ENCODE results near the gene CSMD2. TPM values are rescaled to one million over a fixed set of nuclear protein-coding genes. Genes with fewer than 3 reads are reported as not detected.

CSMD2 gene
- total and polyA plus RNA-seq, 2 of the 4 experiments (the other 2 are of a cell fraction), result under 0.01 to 0.36 TPM

- no peak for TF ChIP-seq CHD1 (IDR thresholded peaks at IDR 0.05; ENCODE audit: low read depth, low read length)
- TF ChIP-seq RAD21 (IDR thresholded peaks at IDR 0.05; ENCODE audit: low read length), result no peak
- no peak for TF ChIP-seq BHLHE40 (IDR thresholded peaks at IDR 0.05; ENCODE audit: low read depth, low read length)
- no peak for TF ChIP-seq MAZ (IDR thresholded peaks at IDR 0.05; ENCODE audit: borderline replicate concordance, low read depth, low read length)
- TF ChIP-seq ELK1 (IDR thresholded peaks at IDR 0.05; ENCODE audit: borderline replicate concordance, low read depth, low read length), result no peak
- TF ChIP-seq MAFK (IDR thresholded peaks at IDR 0.05; ENCODE audit: low read depth, low read length), result no peak
- TF ChIP-seq USF2 (IDR thresholded peaks at IDR 0.05; ENCODE audit: low read depth, low read length), result no peak
- no peak for TF ChIP-seq RCOR1 (IDR thresholded peaks at IDR 0.05; ENCODE audit: insufficient replicate concordance, low read length)
- no peak for TF ChIP-seq RFX5 (IDR thresholded peaks at IDR 0.05; ENCODE audit: low read depth, low read length)
- no peak for TF ChIP-seq MXI1 (IDR thresholded peaks at IDR 0.05; ENCODE audit: borderline replicate concordance, low read depth, low read length)
- no peak for TF ChIP-seq FOS (IDR thresholded peaks at IDR 0.05; ENCODE audit: low read depth, low read length)
- TF ChIP-seq CEBPB (IDR thresholded peaks at IDR 0.05; ENCODE audit: low read depth, low read length), result no peak
- no peak for TF ChIP-seq POLR2A (IDR thresholded peaks at IDR 0.05; ENCODE audit: low read depth, low read length)
- H3K4me2 ChIP-seq (ENCODE audit: low read depth, low read length), result no peak overlapping the region
- no peak overlapping the region for H2BK5ac ChIP-seq (ENCODE audit: low read depth, low read length, poor library complexity, severe bottlenecking)
- no peak overlapping the region for H4K5ac ChIP-seq (ENCODE audit: low read depth, low read length)
- H3K79me1 ChIP-seq (ENCODE audit: low read depth in 1 of 2, low read length in 2 of 2), result no peaks in the 10 kb centered on the region
- H3K36me3 ChIP-seq (ENCODE audit: control insufficient read depth, insufficient read depth, low read length), result no peaks in the 10 kb centered on the region
- H3K27me3 ChIP-seq (ENCODE audit: control insufficient read depth, insufficient read depth, low read length), result no peaks in the 10 kb centered on the region
- H3K9me1 ChIP-seq (ENCODE audit: insufficient read depth, low read length), result no peaks in the 10 kb centered on the region
- H3K23ac ChIP-seq (ENCODE audit: low read depth, low read length), result no peak overlapping the region
- no CpG with 5 or more reads among the region's 2 CpGs for WGBS, 2 experiments (ENCODE audit: extremely low coverage in 2 of 2, insufficient read length in 1 of 2)
- H4K8ac ChIP-seq (ENCODE audit: low read depth in 2 of 2, low read length in 2 of 2), result no peak overlapping the region
- no peak for ATAC-seq (ENCODE audit: low read depth)
- ChIA-PET CTCF (no interaction called here), POLR2A (ENCODE audit: unreplicated experiment) (no interaction called here)
- no peak overlapping the region for H3K18ac ChIP-seq (ENCODE audit: low read depth, low read length)
- H3K14ac ChIP-seq (replicated peaks; ENCODE audit: low read depth, low read length), result no peak overlapping the region
- H2AK9ac ChIP-seq (replicated peaks; ENCODE audit: low read depth, low read length, poor library complexity), result no peak overlapping the region
- H3K9me3 ChIP-seq (ENCODE audit: control insufficient read depth, insufficient read depth, low read length), result peaks cover 39% of the 10 kb centered on the region
- in situ Hi-C loops (cut with MboI; ENCODE audit: low sequenced_read_pairs), result no loop called here
- no peak overlapping the region for H3K4ac ChIP-seq (ENCODE audit: low read depth, low read length)
- H3K9ac ChIP-seq (ENCODE audit: low read depth, low read length), result no peak overlapping the region
- no peak for DNase-seq
- no peaks in the 10 kb centered on the region for H4K20me1 ChIP-seq (ENCODE audit: insufficient read depth, low read length)
- no peak overlapping the region for H2BK120ac ChIP-seq (ENCODE audit: low read depth, low read length)
- no peak overlapping the region for H3K4me3 ChIP-seq (ENCODE audit: insufficient read depth, low read depth, low read length)
- no peak overlapping the region for H3K56ac ChIP-seq (ENCODE audit: extremely low read depth, insufficient read depth, low read length)
- intact Hi-C loops (cut with micrococcal nuclease), result loop anchor here (5.0 kb wide), 1 partner anchor 778 kb away; no protein-coding TSS in a partner anchor
- no peak overlapping the region for H2AK5ac ChIP-seq (ENCODE audit: low read depth, low read length)
- no peak overlapping the region for H4K91ac ChIP-seq (ENCODE audit: insufficient read depth, low read depth, low read length)
- dilution Hi-C loops (cut with HindIII; ENCODE audit: low sequenced_read_pairs, unreplicated experiment), result no loop called here
- no peaks in the 10 kb centered on the region for H3K4me1 ChIP-seq (ENCODE audit: control insufficient read depth, insufficient read depth, low read length)
- BruUV-seq (replicated peaks), result no TSS peak
- no peak overlapping the region for H2BK15ac ChIP-seq (ENCODE audit: low read depth, low read length)
- no peak overlapping the region for H2BK20ac ChIP-seq (ENCODE audit: low read depth, low read length)
- no peak overlapping the region for H3K27ac ChIP-seq (ENCODE audit: insufficient read depth, low read length)
- no peak overlapping the region for H2AFZ ChIP-seq (replicated peaks; ENCODE audit: low read length, poor library complexity)
These were observed 250.5 kb downstream of the CSMD2 start for GRCh38 chr1:33914531-33914930.
